Kidney (tissue), 14 donors: ENCODE measurements around the gene RAB6B. TPM values are rescaled to one million over a fixed set of nuclear protein-coding genes. Genes with fewer than 3 reads are reported as not detected.

Experiments
- DNase-seq, 5 donors: peaks; one replicate each; pipeline ENCODE4 v3.0.0-alpha.2; 2013 to 2020
- FAIRE-seq: peaks from 2 replicates; lab custom pipeline; 2012; peaks lifted over from hg19 to GRCh38; lab: Jason Lieb, UNC
- H3K27ac ChIP-seq, 2 donors: one replicate each; pipeline ENCODE4 v1.7.0; 2013; ENCODE audit warnings: low read depth in 2 of 2, low read length in 2 of 2, inconsistent platforms in 1 of 2
- H3K27me3 ChIP-seq: one replicate; pipeline ENCODE4 v1.7.1; 2013; ENCODE audit warnings: low read length, inconsistent platforms; ENCODE audit not compliant: control insufficient read depth, insufficient read depth
- H3K36me3 ChIP-seq, 3 donors: one replicate each; pipeline versions ENCODE4 v1.7.0 to v1.7.1; 2013; ENCODE audit warnings: low read length in 3 of 3, control low read depth in 1 of 3, inconsistent platforms in 1 of 3; ENCODE audit not compliant: insufficient read depth in 3 of 3, control insufficient read depth in 2 of 3
- H3K4me1 ChIP-seq, 3 donors: one replicate each; pipeline versions ENCODE4 v1.7.0 to v1.7.1; 2013; ENCODE audit warnings: low read length in 3 of 3, inconsistent platforms in 1 of 3, low read depth in 1 of 3; ENCODE audit not compliant: control insufficient read depth in 2 of 3, insufficient read depth in 2 of 3
- H3K4me3 ChIP-seq, 3 donors: one replicate each; pipeline versions ENCODE4 v1.7.0 to v1.8.1; 2013; ENCODE audit warnings: low read length in 3 of 3, control low read depth in 1 of 3, inconsistent platforms in 1 of 3
- H3K9ac ChIP-seq, 3 donors: one replicate each; pipeline versions ENCODE4 v1.7.0 to v1.7.1; 2013; ENCODE audit warnings: low read length in 3 of 3, control low read depth in 1 of 3, inconsistent platforms in 1 of 3
- H3K9me3 ChIP-seq, 3 donors: one replicate each; pipeline versions ENCODE4 v1.7.0 to v1.7.1; 2013; ENCODE audit warnings: low read length in 3 of 3, control low read depth in 1 of 3, inconsistent platforms in 1 of 3; ENCODE audit not compliant: control insufficient read depth in 2 of 3, insufficient read depth in 1 of 3
- intact Hi-C: fragments of 100-400 bp; cut with DNase I; formaldehyde crosslinking; loops from one replicate; pipeline ENCODE4 v1.11.1; 2022
- polyA plus RNA-seq: library from polyadenylated mRNA; stranded (reverse); fragments of 350-450 nt; fragmentation: Illumina TruSeq; extraction: RNeasy Lipid Tissue Mini Kit (QIAGEN cat#74804); gene quantifications from one replicate; pipeline ENCODE4 v1.2.3, GENCODE V29; 2014; ENCODE audit warnings: low read depth, low replicate concordance; ENCODE audit not compliant: insufficient read depth
- total RNA-seq: library from RNA; stranded (reverse); fragmentation: NEBNext Ultra II Directional; extraction: Animal tissue kit (Norgen Biotek cat#: 25700); gene quantifications from one replicate; pipeline ENCODE4 v1.2.1, GENCODE V29; 2021
- TF ChIP-seq, protein P1 (sequence below): IDR thresholded peaks from 3 replicates; pipeline ENCODE4 v1.5.1; 2012; ENCODE audit warnings: mild to moderate bottlenecking, moderate library complexity, borderline replicate concordance; ENCODE audit not compliant: insufficient read depth; ENCODE audit errors: extremely low read depth
- donor health status: control.
- donor health status: control.
- donor health status: control.
- donor health status: control.
- donor health status: control.
- donor health status: DM: yes; HTN: yes; CAD: no.
- donor health status: Normal renal cell carcinoma (clear cell type).

RAB6B gene
- total and polyA plus RNA-seq, 2 donors from 2014 or later = 6.6 to 17.7 TPM

DNA sequence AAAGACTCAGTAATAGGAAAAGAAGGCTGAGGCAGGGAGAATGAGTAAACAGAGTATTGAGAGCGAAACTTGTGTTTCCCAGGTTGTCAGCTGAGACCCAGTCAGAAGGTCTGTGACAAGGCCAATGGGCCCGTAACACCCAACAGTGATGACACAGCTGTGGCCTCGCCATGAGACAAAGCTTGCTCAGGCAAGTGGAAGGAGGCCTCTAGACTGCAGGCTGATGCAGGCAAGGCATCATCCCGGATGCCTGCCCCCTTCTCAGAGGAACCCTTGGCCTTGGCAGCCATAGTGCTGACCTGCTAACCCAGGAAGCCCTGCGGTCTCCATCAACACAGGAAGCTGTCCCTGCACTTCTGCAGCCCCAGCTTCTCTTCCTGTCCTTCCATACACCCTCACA is 15.4 kb downstream of the RAB6B start:
- intact Hi-C loops = no loop called here
- no peak overlapping the region for H3K4me3 ChIP-seq
- no peak overlapping the region for H3K27ac ChIP-seq
- H3K9me3 ChIP-seq = peaks cover 0 to 14% (median 0%) of the 10 kb centered on the region in 3 donors
- no peaks in the 10 kb centered on the region for H3K27me3 ChIP-seq
- FAIRE-seq (no peak), DNase-seq (peak in 1 of 5 donors; percentile 15)
- H3K4me1 ChIP-seq = no peaks in the 10 kb centered on the region
- H3K36me3 ChIP-seq = no peaks in the 10 kb centered on the region
- TF ChIP-seq, protein P1, sequence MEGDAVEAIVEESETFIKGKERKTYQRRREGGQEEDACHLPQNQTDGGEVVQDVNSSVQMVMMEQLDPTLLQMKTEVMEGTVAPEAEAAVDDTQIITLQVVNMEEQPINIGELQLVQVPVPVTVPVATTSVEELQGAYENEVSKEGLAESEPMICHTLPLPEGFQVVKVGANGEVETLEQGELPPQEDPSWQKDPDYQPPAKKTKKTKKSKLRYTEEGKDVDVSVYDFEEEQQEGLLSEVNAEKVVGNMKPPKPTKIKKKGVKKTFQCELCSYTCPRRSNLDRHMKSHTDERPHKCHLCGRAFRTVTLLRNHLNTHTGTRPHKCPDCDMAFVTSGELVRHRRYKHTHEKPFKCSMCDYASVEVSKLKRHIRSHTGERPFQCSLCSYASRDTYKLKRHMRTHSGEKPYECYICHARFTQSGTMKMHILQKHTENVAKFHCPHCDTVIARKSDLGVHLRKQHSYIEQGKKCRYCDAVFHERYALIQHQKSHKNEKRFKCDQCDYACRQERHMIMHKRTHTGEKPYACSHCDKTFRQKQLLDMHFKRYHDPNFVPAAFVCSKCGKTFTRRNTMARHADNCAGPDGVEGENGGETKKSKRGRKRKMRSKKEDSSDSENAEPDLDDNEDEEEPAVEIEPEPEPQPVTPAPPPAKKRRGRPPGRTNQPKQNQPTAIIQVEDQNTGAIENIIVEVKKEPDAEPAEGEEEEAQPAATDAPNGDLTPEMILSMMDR = no peak
- no peak overlapping the region for H3K9ac ChIP-seq

DNA sequence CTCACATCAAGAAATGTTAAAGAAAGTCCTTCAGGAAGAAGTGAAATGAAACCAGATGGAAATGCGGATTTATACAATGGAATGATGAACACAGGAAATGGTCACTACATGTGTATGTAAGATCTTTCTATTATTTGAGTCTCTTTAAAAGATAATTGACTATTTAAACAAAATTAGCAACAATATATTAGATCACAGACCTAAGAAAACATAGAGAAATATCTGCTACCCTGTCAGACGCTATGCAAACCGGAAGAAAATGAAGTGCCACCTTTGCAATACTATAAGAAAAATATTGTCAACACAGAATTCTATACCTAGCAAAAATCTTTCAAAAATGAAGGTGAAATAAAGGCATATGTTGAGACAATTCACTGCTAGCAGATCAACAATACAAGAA is 17.2 kb downstream of the RAB6B start:
- DNase-seq (no peak), FAIRE-seq (no peak)
- Histone ChIP-seq H3K36me3 (no peaks in the 10 kb centered on the region), H3K9ac (no peak overlapping the region), H3K4me1 (no peaks in the 10 kb centered on the region), H3K9me3 (peaks cover 0 to 14% (median 0%) of the 10 kb centered on the region in 3 donors), H3K27me3 (no peaks in the 10 kb centered on the region), H3K27ac (no peak overlapping the region), H3K4me3 (no peak overlapping the region)
- TF ChIP-seq, protein P1 = no peak
- intact Hi-C loops = no loop called here

GRCh38 chr3:133877221-133877620 is 18.5 kb downstream of the RAB6B start:
- Histone ChIP-seq H3K9me3 (peaks cover 0 to 14% (median 0%) of the 10 kb centered on the region in 3 donors), H3K4me1 (no peaks in the 10 kb centered on the region), H3K4me3 (no peak overlapping the region), H3K36me3 (no peaks in the 10 kb centered on the region), H3K9ac (no peak overlapping the region), H3K27me3 (no peaks in the 10 kb centered on the region), H3K27ac (no peak overlapping the region)
- TF ChIP-seq, protein P1 = no peak
- intact Hi-C loops = no loop called here
- no peak for DNase-seq
- FAIRE-seq = no peak

DNA sequence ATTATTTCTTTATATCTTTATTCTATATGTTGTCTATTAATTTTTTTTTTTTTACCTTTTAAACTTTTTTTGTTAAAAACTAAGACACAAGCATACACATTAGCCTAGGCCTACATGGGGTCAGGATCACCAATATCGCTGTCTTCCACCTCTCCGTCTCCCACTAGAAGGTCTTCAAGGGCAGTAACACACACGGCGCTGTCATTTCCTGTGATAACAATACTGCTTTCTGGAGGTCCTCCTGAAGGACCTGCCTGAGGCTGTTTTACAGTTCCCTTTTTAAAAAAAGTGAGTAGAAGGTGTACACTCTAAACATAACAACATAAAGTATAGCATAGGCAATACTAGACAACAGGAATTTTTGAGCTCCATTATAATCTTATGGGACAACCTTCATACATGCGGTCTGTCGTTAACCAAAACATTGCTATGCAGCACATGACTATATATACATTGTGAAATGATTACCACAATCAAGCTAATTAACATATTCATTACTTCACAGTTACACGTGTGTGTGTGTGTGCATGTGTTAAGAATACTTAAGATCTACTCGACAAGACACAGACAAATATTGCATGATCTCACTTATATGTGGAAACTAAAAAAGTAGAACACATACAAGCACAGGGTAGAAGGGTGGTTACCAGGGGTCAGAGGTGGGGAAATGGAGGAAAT is 20.8 kb downstream of the RAB6B start:
- TF ChIP-seq, protein P1 = no peak

More for the DNA sequence above, 20.8 kb downstream of the RAB6B start:
- no peak for DNase-seq
- no peaks in the 10 kb centered on the region for H3K4me1 ChIP-seq
- no peaks in the 10 kb centered on the region for H3K27me3 ChIP-seq
- H3K9ac ChIP-seq = no peak overlapping the region
- H3K9me3 ChIP-seq = peaks cover 0 to 14% (median 0%) of the 10 kb centered on the region in 3 donors
- no peak overlapping the region for H3K27ac ChIP-seq
- no peak for FAIRE-seq
- intact Hi-C loops = no loop called here
- H3K4me3 ChIP-seq = no peak overlapping the region
- H3K36me3 ChIP-seq = no peaks in the 10 kb centered on the region
